ACHN (cell line): ENCODE data around the gene AEN.
"Not testable (repeated sequence)": the region's sequence is repeated elsewhere in the genome, so short reads cannot be mapped to it uniquely, and the experiment has no call there.

Experiments used
- DNase-seq: peaks from one replicate; pipeline ENCODE4 v3.0.0-alpha.2; 2015
- in situ Hi-C: cut with HindIII; loops from 2 replicates; pipeline ENCODE4 v1.10.0; 2017; ENCODE audit warnings: low sequenced_read_pairs, low pct_ligation_motif_present, low pct_unique_long_range_greater_than_20kb

AEN gene

DNA sequence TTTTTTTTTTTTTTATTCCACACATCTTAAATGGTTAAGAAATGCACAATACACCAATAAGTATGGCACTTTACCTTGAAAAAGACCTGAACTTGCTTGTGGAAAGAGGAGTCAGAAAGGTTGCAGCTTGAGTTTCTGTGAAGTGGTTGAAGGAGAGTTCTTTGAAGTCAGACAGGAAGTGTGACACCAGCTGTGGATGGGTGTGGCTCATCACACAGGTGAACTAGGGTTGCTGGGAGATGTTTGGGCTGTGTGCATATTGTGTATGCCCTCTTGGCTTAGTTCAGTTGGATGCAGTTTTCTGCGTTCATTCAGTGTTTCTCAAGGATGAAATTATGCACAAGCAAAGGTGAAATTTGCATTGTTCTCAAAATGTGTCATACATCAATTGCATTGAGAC lies 6.3 kb downstream of the AEN start:
- in situ Hi-C loops = no loop called here
- no peak for DNase-seq

DNA sequence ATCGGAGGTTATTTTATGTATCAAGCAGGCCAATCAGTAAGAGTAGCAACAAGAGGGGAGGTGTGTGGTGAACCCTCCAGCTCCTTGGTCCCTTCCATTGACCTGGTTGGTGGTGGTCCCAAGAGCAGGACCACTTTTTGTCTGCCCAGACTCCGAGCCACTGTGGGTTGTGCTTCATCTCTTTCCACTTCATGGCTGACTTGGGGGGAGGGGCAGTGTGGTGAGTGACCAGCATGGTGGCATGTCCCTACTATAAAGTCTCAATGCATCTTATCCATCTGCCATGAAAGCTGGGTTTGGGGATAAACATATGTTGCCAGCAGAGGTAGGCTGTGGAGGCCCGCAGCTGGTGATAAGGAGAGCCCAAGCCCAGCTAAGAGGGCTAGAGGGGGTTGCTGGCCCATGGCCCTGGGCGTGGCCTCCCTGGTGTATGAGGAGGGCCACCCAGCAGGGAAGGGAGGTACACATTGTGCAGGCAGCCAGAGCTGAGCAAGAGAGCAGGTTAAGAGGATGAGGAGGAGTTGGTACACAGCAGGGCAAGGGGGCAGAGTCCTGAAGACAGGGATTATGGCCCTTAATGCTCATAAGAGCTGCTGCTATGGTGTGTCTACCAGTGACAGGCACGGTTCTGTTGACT lies 7.0 kb downstream of the AEN start:
- in situ Hi-C loops = no loop called here
- no peak for DNase-seq

DNA sequence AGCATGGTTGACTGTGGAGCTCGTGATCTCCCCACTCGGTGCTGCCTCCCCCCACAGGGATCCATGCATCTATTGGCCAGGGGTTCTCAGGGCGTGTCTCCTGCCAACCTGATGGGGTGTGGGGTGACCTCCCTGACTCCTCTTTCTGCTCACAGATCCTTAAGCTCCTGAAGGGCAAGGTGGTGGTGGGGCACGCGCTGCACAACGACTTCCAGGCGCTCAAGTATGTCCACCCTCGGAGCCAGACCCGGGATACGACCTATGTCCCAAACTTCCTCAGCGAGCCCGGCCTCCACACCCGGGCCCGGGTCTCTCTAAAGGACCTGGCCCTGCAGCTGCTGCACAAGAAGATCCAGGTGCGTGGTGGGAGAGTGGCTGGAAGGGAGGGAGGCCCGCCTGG lies 7.9 kb downstream of the AEN start:
- DNase-seq = no peak
- in situ Hi-C loops = no loop called here

DNA sequence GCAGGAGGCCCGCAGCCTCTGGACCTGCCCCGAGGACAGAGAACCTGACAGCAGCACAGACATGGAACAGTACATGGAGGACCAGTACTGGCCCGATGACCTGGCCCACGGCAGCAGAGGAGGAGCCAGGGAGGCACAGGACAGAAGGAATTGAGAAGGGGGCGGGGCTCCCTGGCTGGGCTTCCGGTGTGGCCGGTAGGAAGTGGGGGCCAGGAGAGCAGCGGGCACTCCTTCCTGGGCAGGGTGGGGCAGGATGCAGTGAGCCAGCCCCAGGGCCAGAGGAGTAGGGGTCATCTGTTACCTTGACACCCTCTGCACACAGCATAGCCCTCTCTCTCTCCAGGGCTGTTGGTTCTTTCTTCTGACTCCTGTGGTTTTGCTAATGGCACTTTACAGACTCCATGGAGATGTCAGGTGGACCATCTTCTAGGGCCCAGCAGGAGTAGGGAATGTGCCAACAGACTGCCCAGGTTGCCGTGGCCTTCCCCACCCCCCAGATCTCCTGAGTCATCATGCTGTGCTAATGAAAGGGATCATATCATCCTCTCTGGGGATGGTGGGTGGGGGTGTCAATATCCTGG lies 9.1 kb downstream of the AEN start:
- in situ Hi-C loops = no loop called here
- no peak for DNase-seq

DNA sequence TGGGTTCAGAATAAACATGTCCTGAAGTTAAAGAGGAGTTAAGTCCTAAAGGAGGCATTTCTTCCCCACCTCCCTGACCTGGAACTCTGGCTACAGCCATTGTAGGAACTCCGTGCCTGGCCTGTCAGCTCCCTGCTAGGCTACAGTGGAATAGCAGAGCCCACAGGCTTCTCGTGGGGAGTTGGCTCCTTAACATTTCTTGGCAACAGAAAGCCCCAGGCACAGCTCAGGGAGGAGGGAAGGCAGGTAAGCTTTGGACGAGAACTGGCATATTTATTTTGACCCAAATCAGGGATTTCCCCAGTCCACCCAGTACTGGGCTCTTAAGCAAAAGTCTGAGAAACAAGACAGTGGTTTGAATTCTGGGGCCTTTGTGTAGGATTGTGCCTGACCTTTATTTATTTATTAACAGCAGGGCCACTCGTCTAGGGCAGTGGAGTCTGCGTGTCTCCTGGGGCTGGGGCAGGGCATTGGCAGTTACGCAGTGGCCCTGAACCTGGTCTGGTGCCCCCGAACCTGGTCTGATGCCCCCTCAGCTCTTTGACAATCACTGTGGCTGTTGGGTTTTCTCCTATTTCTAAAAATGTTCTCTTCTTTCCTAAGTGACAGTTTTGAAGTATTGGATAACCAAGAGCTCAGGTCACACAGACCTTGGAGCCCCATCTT lies 9.8 kb downstream of the AEN start:
- in situ Hi-C loops = no loop called here

DNA sequence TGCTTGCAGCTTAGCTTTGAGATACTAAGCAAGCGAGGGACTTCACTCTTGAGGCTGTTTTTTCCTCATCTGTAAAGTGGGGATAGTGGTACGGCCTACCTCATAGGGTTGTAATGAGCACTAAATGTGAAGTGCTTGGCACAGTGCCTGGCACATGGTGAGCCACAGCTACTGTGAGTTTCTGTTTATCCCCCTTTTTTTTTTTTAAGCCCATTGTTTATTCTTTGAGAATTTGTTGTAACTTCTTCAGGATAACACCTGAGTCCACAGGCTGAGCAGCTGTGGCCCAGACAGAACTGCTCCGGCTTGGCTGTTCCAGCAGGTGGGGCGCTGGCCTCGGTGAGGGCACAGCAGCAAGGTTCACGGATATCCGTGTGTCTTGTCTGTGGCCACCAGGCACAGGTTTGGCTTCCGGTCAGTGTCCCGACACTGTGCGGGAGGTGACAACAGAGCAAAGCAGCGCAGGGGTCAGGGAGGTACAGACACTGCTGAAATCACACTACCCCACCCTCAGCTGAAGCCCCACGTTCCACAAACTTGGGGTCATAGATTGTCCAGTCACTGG lies 10.4 kb downstream of the AEN start:
- in situ Hi-C loops = no loop called here
- no peak for DNase-seq

More for the DNA sequence above, 9.8 kb downstream of the AEN start:
- DNase-seq = no peak

DNA sequence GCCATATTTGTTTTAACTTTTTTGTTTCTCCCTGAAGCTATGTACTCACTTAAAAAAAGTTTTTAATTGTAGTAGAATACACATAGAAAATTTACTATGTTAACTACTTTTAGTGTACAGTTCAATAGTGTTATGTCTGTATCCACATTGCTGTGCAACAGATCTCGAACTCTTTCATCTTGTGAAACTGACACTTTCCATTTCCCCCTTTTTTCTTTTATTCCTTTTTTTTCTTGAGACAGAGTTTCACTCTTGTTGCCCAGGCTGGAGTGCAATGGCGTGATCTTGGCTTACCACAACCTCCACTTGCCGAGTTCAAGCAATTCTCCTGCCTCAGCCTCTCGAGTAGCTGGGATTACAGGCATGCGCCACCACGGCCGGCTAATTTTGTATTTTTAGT lies 11.7 kb downstream of the AEN start:
- in situ Hi-C loops, DNase-seq: not testable (repeated sequence)

DNA sequence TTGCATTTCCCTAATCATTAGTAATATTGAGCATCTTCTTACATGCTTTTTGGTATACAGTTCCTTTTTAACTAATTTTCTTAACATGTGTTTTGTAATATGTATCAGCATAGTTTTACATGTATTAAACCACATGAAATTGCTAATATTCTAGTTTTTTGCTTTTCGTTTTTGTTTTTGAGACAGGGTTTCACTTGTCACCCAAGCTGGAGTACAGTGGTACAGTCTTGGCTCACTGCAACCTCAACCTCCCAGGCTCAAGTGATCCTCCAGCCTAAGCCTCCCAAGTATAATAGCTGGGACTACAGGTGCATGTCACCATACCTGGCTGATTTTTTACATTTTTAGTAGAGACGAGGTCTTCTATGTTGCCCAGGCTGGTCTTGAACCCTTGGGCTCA lies 13.3 kb downstream of the AEN start:
- in situ Hi-C loops = no loop called here
- no peak for DNase-seq

DNA sequence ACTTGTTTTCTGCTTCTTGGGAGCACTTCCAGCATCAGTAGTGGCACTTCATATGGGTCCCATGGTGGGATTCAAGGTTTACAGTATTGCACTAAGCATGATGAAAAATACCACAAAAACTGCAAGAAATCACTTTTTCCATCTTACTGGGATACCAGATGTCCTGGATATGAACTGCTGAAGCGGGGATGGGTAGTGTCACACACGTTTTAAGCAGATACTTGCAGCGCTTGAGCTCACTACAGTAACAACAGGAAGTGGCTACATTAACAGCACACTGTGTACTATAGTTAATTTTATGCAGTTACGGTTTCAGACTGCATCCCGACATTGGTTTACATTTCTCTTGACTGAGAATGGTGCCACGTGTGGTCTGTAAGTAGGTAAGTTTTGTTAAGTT lies 14.2 kb downstream of the AEN start:
- in situ Hi-C loops = no loop called here
- no peak for DNase-seq

DNA sequence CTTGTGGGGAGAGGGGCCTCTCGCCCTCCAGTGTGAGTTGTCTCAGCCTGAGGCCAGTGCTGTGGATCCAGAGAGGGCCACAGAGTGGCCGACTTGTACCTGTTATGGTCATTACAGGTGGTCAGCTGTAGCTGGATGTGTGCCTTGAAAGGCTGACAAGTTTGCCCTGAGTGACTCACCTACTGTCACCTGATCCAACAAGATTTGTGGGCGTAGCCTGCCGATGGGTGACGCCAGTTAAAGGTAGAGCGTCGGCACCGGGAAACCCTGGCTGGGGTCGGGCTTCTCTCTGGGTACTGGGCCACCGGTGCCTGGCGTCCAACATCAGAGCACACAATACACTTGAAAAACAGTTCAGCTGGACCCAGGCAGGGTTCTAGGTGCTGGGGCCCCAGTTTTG lies 14.9 kb downstream of the AEN start:
- in situ Hi-C loops = no loop called here

DNA sequence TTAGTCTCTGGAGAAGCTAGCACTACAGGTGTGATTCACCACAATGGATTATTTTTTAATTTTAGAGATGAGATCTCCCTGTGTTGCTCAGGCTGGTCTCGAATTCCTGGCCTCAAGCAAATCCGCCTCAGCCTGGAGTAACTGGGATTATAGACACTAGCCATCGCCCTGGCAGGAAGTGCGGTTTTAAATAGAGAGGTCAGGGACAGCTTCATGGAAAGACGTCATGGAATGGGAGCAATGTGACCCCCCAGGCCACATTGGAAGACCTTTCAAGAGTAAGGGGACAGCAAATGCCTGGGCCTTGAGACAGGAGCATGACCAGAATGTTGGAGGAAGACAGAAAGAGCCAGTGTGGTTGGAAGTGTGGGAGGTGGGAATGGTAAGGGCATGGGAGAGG lies 15.5 kb downstream of the AEN start:
- DNase-seq = no peak
- in situ Hi-C loops = no loop called here

More for the DNA sequence above, 14.9 kb downstream of the AEN start:
- no peak for DNase-seq

DNA sequence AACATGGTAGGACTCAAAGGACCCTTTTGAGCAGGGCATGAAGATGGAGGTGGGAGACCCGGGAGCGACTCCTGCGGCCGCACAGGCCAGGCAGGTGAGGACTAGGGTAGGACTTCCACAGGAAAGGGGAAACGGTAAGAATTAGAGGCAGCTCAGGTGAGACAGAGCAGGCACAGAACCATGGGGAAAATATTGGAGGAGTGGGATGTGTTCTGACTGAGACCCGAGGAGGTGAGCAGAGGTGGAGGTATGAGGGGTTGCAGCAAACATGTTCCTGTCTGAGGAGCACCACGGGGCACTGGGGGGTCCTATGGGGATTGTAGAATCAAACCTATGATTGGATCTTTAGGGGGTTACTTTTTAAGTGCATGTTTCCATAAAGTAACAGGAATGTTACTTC lies 16.3 kb downstream of the AEN start:
- DNase-seq = no peak
- in situ Hi-C loops = no loop called here

DNA sequence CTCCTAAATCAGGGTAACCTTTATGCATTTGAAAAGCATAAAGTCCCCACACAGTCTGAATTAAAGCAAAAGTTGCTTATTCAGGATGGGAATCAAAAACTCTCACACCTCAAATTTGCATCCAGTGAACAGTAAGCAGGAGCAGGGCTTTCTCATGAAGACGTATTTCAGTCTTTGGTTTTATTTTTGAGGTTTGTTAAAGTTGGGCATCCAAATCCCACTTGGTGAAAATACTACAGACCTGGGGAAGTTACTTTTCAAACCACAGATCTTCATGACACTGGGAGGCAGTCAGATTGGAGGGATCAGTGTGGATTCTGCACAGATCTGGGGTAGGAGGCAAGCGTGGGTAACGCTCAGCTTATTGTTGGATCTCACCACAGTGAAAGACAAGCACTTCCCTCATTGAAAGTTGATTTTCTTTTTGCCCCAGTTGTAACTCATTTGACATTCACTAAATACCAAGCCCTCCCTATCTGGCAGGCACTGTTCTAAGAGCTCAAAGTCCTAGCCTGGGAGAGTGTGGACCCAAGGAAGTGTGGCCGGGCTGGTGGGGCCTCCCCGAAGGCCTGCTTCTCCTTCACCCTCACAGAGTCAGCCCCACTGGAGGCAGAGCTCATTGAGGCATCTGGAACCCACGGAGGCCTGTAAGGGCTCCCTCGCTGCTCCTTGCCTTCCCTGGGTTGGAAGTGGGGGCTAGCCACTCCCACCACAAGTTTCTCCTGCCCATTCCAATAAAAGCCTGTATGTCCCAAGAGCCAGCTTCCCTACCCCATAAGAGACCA lies 16.9 kb downstream of the AEN start:
- in situ Hi-C loops = no loop called here
- peak; percentile 22 for DNase-seq

DNA sequence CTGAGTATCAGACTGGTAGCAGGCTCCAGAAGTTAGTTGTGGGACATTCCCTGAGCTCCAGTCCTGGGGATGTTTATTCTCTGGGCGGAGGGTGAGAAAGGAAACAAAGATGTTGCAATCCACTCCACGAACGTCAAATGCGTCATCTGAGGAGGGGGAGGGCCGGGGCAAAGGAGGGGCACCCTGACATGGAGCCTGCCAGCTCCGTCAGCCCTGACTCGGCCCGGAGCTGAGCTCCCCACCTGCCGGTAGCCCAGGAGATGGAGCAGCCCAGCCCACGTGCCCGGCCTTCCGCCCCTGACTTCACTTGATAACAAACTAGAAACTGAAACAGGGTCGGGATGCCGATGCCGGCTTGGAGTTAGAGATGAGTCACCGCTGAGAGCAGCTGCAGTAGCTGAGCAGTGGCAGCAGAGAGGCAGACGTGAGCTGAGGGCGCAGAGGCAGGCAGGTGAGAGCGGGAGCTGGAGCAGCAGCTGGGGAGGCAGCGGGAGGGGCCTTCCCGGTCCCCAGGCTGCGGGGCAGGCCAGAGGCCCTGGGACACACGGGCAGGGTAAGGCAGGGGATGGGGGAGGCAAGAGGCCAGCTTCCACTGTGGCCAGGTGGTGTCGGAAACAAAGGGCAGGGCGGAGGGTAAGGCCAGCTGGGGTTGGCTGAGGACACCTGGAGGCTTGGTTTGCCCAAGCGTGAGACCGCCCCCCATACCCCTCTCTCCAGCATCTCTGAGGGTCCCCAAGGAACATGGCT lies 17.7 kb downstream of the AEN start, which contains the start of gene ISG20:
Gene ISG20, plus strand, starts transcription at position 391 of the 747 bp plus-strand sequence. Its CDS starts 351 bp downstream, at position 742.
- in situ Hi-C loops = no loop called here
- peak; percentile 94 for DNase-seq

DNA sequence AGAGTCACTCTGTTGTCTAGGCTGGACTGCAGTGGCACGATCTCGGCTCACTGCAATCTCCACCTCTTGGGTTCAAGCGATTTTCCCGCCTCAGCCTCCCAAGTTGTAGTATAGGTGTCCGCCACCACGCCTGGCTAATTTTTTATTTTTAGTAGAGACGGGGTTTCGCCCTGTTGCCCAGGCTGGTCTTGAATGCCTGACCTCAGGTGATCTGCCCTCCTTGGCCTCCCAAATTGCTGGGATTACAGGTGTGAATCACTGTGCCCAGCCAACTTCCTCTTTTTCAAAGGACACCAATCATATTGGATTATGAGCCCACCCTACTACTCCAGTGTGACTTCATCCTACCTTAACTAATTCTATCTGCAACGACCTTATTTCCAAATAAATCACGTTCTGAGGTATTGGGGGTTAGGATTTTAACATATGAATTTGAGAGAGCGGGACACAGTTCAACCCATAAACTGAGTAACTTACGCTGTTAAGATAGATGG lies 20.9 kb downstream of the AEN start:
- in situ Hi-C loops = no loop called here
- DNase-seq = no peak

DNA sequence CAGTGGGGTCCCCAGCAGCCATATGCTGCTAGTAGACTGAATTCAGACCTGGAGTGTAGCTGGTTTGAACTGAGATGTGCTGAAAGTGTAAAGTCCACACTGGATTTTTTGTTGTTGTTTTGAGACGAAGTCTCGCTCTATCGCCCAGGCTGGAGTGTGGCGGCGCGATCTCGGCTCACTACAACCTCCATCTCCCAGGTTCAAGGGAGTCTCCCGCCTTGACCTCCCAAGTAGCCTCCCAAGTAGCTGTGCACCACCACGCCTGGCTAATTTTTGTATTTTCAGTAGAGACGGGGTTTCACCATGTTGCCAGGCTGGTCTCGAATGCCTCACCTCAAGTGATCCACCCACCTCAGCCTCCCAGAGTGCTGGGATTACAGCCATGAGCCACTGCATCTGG lies 21.4 kb downstream of the AEN start:
- in situ Hi-C loops, DNase-seq: not testable (repeated sequence)

DNA sequence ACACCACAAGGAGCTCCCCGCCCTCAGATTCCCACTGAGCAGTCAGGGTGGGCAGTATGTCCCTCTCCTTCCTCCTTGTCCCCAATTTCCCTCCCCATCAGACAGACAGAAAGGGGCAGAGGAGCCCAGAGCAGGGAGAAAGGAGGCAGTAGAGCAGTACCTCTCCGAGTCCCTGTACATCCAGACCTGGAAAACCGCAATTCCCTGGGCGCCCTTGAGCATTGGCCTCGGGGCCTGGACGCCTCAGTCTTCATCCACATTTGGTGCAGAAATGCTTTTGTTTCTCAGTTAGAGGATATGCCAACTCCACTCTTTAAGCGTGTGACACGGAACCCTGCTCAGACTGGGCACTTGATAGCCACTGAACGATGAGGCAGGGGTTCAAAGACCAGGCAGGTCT lies 23.6 kb downstream of the AEN start:
- in situ Hi-C loops = no loop called here
- no peak for DNase-seq
